HG02938 (cell line): ENCODE results near the gene SRPX.

Experiments
- ATAC-seq: cut with Tn5 transposase; IDR thresholded peaks from one replicate; pipeline ENCODE4 v1.9.1; 2021; ENCODE audit warnings: mild to moderate bottlenecking, moderate library complexity; ENCODE audit not compliant: unreplicated experiment

Gene SRPX

GRCh38 chrX:38211891-38212635, 8.6 kb downstream of the SRPX start:
- ATAC-seq = no peak

DNA sequence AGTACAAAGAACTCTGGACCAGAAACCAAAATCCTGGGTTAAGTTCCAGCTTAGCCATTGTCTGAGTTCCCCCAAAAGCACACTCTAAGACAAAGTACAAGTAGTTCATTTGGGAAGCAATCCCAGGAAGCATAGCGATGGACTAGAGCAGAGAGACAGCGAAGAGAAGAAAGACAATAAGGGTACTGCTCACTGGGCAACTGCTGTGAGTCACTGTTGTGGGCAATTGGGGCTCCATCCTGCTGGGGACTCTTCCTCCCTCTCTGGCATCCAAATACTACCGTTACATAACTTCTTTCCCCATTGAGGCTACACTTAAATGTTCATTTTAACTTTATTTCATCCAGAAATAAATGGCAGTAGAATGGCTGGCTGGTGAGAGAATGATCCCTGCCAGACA, 14.1 kb downstream of the SRPX start:
- no peak for ATAC-seq

GRCh38 chrX:38206036-38206435, 14.6 kb downstream of the SRPX start:
- no peak for ATAC-seq

DNA sequence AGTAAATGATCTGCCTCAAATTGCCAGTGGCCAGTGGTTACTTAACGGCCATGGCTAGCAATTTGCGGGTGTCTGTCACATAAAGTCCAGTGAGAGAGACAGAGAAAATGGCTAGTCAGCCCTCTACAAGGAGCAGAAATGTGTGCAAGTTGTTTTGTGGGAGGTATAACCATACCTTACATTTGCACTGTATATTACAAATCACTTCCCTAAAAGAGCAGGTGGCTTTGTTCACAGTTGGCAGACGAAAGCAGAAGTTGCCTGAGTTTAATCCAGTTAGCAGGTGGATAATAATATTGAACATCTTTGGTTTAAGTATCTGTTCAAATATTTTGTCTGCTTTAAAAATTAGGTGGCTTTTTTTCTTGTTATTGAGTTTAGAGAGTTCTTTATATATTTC, 15.6 kb downstream of the SRPX start:
- no peak for ATAC-seq

- ATAC-seq = no peak
These were observed 28.5 kb downstream of the SRPX start for GRCh38 chrX:38192007-38192810.

GRCh38 chrX:38189431-38190250, 31.0 kb downstream of the SRPX start:
- no peak for ATAC-seq

- no peak for ATAC-seq
These were observed 37.1 kb downstream of the SRPX start for GRCh38 chrX:38183596-38183995.

GRCh38 chrX:38181357-38181756, 39.3 kb downstream of the SRPX start:
- no peak for ATAC-seq

GRCh38 chrX:38178396-38178795, 42.3 kb downstream of the SRPX start:
- no peak for ATAC-seq

GRCh38 chrX:38175139-38175538, 45.5 kb downstream of the SRPX start:
- ATAC-seq = no peak

DNA sequence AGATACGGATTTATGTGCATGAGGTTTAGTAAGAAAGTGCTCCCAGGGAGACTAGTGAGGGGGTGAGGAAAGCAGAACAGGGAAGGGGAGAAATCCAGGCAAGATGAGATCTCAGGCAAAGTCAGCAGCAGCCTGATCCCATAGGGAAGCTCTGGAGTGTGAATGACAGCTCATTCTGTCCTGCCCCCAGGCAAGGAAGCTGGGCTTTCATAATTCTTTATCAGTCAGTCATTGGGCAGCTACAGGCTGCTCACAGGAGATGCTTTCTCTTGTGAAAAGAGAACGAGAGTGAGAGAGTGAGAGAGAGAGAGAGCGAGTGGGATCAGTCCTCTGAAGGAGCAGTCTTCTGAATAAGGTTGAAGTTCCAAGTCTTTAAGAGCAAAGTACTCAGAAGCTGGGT, 48.1 kb downstream of the SRPX start:
- ATAC-seq = no peak

GRCh38 chrX:38170556-38170955, 50.1 kb downstream of the SRPX start:
- ATAC-seq = no peak

DNA sequence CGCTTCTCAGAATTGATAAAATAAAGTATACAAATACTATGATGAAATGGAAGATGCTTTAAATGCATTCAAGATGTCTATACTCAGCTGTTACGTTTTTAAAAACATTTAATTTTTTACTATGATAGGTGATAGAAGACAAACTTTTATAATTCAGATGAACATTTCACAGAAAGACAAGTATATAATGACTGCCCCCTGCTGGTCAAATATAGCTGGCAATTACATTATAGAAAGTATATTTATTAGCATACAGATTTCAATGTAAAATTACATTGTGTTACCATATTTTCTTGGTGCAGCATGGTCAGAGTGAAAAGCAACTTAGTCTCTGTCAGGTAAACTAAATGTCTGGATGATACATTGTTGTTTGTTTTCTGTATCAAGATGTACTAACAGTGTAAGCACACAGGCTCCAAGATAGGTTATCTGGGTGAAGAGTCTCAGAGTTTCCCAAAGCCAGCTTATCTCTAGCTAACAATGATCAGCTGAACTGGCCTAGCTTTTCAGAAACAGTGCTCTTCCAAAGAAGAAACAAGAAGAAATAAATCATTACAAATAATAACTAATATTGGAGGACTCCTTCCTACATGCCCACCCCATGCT, 54.1 kb downstream of the SRPX start:
- no peak for ATAC-seq

DNA sequence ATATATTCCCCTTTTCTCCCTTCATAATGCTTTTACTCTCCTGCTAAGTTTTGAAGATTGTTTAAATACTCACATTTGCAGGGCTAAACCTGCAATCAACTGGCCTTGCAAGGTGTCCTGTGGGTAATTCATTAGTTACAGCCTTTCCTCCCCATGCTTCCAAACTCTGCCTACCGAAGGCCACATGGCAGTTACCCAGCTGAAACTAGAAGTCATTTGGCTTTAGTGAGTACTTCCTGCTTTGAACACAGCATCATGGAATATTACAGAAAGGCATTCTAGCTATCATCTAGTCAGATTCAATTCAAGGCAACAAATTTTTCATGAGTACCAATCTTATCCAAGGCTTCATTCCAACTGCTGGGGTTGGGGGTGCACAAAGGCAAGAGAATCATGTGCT, 55.6 kb downstream of the SRPX start:
- ATAC-seq = no peak

GRCh38 chrX:38163193-38163592, 57.5 kb downstream of the SRPX start:
- ATAC-seq = no peak

- no peak for ATAC-seq
These were observed 63.8 kb downstream of the SRPX start for GRCh38 chrX:38156838-38157237.

GRCh38 chrX:38154818-38155217, 65.9 kb downstream of the SRPX start:
- no peak for ATAC-seq

DNA sequence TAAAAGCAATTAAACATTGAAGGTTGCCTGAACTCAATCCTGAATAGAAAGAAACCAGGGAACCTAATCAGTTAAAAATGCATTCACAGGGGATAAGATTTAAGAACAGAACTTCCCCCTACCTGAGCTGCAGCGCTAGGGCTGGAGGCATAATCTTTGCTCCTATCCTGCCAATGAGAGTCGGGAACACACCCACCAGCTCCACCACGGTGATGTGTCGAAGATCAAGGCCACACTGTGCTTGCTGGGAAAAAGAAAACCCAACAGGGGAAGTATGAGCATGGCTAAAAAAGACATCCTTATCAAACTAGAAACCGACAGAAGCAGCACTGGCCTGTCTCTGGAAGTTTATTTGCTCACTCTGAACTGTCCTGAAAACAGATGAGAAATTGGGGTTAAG, 66.3 kb downstream of the SRPX start:
- no peak for ATAC-seq

GRCh38 chrX:38151441-38151840, 69.2 kb downstream of the SRPX start:
- no peak for ATAC-seq

DNA sequence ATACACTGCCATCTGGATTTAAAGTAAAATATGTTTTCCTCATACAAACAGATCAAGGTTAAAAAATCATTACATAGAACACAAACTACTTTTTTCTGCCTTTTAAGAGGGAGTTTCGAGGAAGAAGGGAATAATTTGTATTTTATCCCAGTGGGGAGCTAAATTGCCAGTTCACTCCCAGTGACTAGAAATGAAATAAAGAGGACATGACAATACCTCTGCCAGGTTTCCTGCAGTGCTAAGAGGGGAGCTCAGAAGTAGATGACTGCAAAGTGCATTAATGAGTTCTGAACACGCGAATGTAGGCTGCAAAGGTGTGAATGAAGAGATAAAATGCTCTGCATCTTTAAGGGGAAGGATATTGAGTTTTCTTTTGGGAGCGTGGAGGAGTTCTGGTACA, 69.7 kb downstream of the SRPX start:
- ATAC-seq = no peak

GRCh38 chrX:38149016-38149415, 71.7 kb downstream of the SRPX start:
- no peak for ATAC-seq
